ENCODE measurements around the gene MRPS26.

DNA sequence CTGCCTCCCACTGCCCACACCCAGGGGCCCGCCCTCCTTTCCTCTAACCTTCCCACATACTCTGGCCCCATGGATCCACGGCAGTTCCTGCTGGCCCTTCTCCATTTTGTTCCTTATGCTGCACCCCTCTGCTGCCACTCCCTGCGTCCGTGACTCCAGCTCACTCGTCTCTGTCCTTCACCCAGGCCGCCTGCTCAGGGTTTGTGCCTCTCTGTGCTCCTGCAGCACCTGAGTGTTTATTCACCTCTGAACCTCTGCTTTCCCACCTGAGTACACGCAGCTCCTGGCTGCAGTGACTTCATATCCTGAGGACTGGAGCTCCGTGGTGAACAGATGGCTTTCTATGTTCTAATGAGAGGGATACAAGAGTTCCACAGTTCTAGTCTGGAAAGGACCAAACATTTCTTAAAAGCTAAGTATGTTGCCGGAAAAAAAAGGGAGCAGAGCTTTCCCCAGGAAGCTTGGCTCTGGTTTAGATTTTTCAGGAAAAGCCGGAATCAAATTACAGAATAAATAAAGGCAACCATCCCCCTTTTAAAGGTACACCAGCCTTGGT is 3.9 kb upstream of the MRPS26 start:
- TF ChIP-seq, protein P1, sequence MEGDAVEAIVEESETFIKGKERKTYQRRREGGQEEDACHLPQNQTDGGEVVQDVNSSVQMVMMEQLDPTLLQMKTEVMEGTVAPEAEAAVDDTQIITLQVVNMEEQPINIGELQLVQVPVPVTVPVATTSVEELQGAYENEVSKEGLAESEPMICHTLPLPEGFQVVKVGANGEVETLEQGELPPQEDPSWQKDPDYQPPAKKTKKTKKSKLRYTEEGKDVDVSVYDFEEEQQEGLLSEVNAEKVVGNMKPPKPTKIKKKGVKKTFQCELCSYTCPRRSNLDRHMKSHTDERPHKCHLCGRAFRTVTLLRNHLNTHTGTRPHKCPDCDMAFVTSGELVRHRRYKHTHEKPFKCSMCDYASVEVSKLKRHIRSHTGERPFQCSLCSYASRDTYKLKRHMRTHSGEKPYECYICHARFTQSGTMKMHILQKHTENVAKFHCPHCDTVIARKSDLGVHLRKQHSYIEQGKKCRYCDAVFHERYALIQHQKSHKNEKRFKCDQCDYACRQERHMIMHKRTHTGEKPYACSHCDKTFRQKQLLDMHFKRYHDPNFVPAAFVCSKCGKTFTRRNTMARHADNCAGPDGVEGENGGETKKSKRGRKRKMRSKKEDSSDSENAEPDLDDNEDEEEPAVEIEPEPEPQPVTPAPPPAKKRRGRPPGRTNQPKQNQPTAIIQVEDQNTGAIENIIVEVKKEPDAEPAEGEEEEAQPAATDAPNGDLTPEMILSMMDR (IDR thresholded peaks at IDR 0.05) = no peak
- TF ChIP-seq POLR2A (IDR thresholded peaks at IDR 0.05) = no peak
